GM19035 (cell line): Measurements from ENCODE around the gene GUCA2B.

Experiments used
- ATAC-seq: cut with Tn5 transposase; IDR thresholded peaks from one replicate; pipeline ENCODE4 v1.9.1; 2021; ENCODE audit not compliant: unreplicated experiment

Gene GUCA2B

GRCh38 chr1:42165511-42166210, 12.5 kb downstream of the GUCA2B start:
- no peak for ATAC-seq

GRCh38 chr1:42167611-42168390, 14.6 kb downstream of the GUCA2B start:
- no peak for ATAC-seq

DNA sequence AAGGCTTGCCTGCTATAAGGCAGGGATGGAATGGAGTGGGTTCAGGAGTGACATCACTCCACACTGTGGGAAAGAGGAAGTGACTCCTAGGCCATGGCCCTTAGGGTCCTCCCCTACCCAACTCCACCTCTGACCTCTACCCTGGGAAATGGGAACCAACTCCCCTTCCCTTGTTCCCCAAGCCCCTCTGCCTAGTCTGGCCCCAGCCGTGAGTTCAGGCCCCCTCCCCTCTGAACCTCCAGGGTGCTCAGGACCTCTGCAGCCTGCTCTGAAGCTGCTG, 15.1 kb downstream of the GUCA2B start:
- ATAC-seq = no peak

DNA sequence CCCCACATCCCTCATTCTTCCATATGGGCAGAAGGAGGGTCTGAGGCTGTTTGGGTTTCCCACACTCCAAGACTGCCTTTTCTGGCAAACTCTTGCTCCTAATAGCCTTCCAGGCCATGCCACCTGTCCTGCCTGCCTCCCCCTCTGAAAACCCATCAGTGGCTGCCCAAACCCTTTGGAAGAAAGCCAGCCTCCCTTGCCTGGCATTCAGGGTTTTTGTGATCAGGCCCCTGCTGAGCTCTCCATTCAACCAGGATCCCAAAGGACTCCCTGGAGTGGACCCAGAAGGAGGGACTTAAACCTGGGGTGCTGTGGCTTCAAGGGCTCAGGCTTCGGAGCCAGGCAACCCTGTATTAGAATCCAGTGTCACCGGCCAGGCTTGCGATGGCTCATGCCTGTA, 15.6 kb downstream of the GUCA2B start:
- no peak for ATAC-seq

DNA sequence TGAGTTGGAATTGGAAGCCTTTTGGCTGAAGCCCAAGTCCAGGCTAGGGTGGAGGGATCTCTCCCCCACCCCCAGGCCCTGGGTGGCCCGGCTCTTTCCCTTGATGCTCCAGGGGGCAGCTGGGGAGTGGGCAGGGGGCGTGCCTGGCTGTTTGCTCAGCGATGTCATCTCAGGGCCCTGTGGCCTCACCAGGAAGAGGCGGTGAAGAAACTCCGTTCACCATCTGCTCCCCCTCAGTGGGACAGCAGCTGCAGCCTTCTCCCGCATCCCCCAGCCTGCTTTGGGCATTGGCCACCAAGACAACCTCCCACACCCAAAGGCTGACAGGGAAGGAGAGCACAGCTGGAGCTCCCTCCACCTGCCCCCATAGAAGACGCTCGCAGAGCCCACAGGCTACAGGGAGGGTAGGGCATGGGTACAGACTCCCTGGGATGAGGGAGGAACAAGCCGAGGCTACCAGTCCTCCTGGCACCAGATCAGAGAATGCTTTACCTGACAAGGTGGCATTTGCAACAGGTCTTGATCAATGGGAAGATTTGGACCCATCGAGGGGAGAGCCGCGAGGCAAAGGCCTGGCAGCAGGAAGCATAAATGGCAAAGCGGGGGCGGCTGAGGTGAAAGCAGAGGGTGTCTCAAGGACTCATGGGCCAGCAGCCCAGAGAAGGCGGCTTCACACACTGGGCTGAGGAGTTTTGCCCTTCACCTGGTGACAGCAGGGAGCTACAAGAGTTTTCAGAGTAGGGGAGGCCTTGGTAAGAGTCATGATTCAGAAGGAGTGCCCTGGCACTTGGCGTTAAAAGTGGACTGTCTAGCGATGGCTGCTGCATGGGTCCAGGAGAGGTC, 17.8 kb downstream of the GUCA2B start:
- no peak for ATAC-seq

- no peak for ATAC-seq
These were observed 18.6 kb downstream of the GUCA2B start for GRCh38 chr1:42171679-42172266.

DNA sequence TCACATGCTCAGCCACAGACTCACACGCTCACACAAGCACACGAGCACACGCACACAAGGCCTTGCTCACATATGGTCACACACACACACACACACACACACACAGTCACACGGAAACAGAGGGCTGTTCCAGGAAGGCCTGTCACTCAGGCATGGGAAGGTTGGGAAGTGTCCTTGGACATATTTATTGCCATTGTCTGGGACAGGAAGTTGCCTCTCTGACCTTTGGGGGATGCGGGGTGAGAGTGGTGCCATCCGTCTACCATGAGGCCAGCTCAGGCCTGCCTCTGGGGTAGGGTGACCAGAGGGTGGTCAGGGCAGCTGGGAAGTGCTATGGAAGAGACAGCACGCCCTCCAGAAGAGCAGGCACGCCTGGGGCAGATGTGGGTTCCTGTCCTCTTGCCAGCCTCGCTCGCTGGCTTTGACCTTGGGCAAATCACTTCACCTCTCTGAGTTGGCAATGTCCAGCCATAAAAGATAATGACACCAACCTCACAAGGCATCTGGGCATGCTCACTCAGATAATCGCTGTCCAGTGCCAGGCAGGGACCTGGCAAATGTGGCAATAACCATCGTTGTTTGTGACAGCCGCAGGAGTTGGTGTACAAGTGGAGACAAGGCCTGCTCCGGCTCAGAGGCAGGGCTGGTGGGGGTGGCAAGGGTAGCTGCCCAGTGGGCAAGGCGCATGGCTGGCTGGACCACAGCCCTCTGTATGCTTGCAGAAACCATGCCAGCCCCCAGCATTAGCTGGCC, 19.3 kb downstream of the GUCA2B start:
- no peak for ATAC-seq

DNA sequence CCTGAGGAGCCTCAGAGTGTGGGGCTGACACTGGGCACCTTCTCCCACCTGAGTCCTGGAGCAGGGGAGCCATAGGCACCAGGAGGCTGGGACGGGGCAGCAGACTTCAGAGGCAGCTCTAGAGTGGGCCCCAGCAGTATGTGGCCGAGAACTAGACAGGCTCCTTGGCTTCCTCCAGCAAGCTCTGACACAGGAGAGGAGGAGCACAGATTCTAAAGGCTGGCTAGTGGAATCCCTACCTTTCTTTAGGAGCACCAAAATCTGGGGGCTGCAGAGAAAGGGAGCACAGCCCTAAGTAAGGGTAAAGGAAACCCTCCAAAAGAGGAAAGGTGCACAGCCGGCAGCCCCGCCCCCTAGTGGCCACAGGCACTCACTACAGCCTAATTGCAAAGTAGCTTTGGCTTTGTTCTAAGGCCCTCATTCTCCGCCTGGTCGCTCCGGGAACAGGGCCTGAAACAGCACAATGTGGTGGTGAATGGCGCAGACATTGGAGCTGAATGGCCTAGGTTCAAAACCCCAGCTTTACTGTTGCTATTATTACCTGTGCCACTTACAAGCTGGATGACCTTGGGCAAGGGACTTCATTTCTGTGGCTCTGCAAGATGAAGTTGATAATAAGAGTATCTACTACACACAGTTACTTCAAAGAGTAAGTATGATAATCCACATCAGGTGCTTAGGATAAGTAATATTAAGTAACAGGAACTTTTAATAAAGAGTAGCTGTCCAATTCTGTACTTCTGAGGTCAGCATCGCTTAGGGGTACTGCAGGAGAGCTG, 20.1 kb downstream of the GUCA2B start:
- no peak for ATAC-seq

- ATAC-seq = no peak
These were observed 20.9 kb downstream of the GUCA2B start for GRCh38 chr1:42173961-42174735.

GRCh38 chr1:42175314-42176054, 22.3 kb downstream of the GUCA2B start:
- ATAC-seq = no peak

GRCh38 chr1:42176902-42177519, 23.8 kb downstream of the GUCA2B start:
- no peak for ATAC-seq

GRCh38 chr1:42177541-42177981, 24.4 kb downstream of the GUCA2B start:
- ATAC-seq = no peak

- ATAC-seq = no peak
These were observed 25.0 kb downstream of the GUCA2B start for GRCh38 chr1:42178249-42178648.

GRCh38 chr1:42179275-42179674, 26.1 kb downstream of the GUCA2B start:
- ATAC-seq = no peak

DNA sequence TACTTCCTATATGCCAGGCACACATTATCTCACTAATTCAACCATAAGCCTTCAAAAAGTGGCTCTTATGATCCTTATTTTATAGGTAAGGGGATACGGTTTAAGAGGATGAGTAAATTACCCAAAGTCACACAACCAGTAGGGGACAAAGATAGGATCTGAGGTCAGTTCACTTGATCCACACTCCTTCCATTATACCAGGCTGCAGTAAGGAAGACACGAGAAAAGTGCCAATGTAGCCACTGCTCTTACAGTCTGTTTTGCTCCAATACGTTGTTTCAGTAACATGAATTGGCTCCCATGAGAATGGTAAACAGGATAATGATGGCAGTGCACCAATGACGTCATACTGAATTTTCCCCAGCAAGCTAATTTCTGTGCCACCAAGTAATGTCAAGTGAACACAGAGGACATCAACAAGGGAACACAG, 26.7 kb downstream of the GUCA2B start:
- no peak for ATAC-seq

- ATAC-seq = no peak
These were observed 28.5 kb downstream of the GUCA2B start for GRCh38 chr1:42181687-42182086.

- no peak for ATAC-seq
These were observed 30.2 kb downstream of the GUCA2B start for GRCh38 chr1:42183210-42183956.
